Endothelial cell of umbilical vein (primary cell): ENCODE results near the gene YBX1. TPM values are rescaled to one million over a fixed set of nuclear protein-coding genes. Genes with fewer than 3 reads are reported as not detected.

Experiments used
- BruUV-seq: library from RNA; stranded (reverse); fragments of 400-500 nt; replicated peaks from 2 replicates; lab custom pipeline; 2021; lab: Mats Ljungman, UMichigan
- CTCF ChIA-PET: fragments of 300-600, 350-600 bp; sonication (Branson Sonifier 250); formaldehyde crosslinking; loops from one replicate; lab custom pipeline; 2021; ENCODE audit warnings: antibody characterized with exemption, inconsistent platforms; lab: Charles Lee
- POLR2A ChIA-PET: fragments of 300-600, 350-600 bp; sonication (Branson Sonifier 250); formaldehyde crosslinking; loops from one replicate; lab custom pipeline; 2021; ENCODE audit warnings: antibody characterized with exemption, inconsistent platforms; lab: Charles Lee
- DNase-seq: peaks from one replicate; pipeline ENCODE4 v3.0.0-alpha.2; 2011; ENCODE audit warnings: low read depth, low spot score
- FAIRE-seq: peaks from 2 replicates; lab custom pipeline; 2011; peaks lifted over from hg19 to GRCh38; lab: Jason Lieb, UNC
- H2AFZ ChIP-seq: 2 replicates; pipeline ENCODE4 v1.6.0; 2012; ENCODE audit warnings: low read depth, low read length, control low read depth, inconsistent platforms
- H3K27ac ChIP-seq: 2 replicates; pipeline ENCODE4 v1.5.1; 2011; ENCODE audit warnings: low read depth, mild to moderate bottlenecking, control low read depth, low read length, moderate library complexity; ENCODE audit not compliant: insufficient read depth
- H3K27me3 ChIP-seq, 2 experiments: 2 replicates each; pipeline versions ENCODE4 v1.6.0 to v1.6.1; 2011; ENCODE audit warnings: low read length in 2 of 2, mixed read lengths in 1 of 2; ENCODE audit not compliant: control insufficient read depth in 2 of 2, insufficient read depth in 2 of 2
- H3K36me3 ChIP-seq, 2 experiments: 2 replicates in 1 of 2; 3 replicates in 1 of 2; pipeline ENCODE4 v1.5.1; 2011; ENCODE audit warnings: low read length in 2 of 2, mild to moderate bottlenecking in 1 of 2, moderate library complexity in 1 of 2; ENCODE audit not compliant: control insufficient read depth in 2 of 2, insufficient read depth in 2 of 2; ENCODE audit errors: extremely low read depth in 1 of 2
- H3K4me1 ChIP-seq: 3 replicates; pipeline ENCODE4 v1.5.1; 2011; ENCODE audit warnings: mild to moderate bottlenecking, low read length; ENCODE audit not compliant: control insufficient read depth, insufficient read depth; ENCODE audit errors: extremely low read depth
- H3K4me2 ChIP-seq: 2 replicates; pipeline ENCODE4 v1.6.1; 2011; ENCODE audit warnings: low read length, control low read depth, mixed read lengths; ENCODE audit not compliant: insufficient read depth
- H3K4me3 ChIP-seq, 3 experiments: fragments of 200-600 bp in 1 of 3; sonication (generic), shearing (Covaris generic) in 1 of 3; replicated peaks in 1 of 3; 2 replicates each; pipeline ENCODE4 v1.5.1; 2011 to 2016; ENCODE audit warnings: control low read depth in 3 of 3, low read length in 3 of 3, mild to moderate bottlenecking in 2 of 3, inconsistent platforms in 1 of 3, low read depth in 1 of 3, moderate library complexity in 1 of 3; ENCODE audit not compliant: insufficient read depth in 1 of 3
- H3K79me2 ChIP-seq: 2 replicates; pipeline ENCODE4 v1.6.0; 2012; ENCODE audit warnings: low read length, inconsistent platforms; ENCODE audit not compliant: control insufficient read depth, insufficient read depth
- H3K9ac ChIP-seq: replicated peaks from 2 replicates; pipeline ENCODE3; 2011; ENCODE audit warnings: low read length, control low read depth; ENCODE audit not compliant: insufficient read depth; ENCODE audit errors: extremely low read depth
- H3K9me1 ChIP-seq: replicated peaks from 3 replicates; pipeline ENCODE4 v1.6.0; 2011; ENCODE audit warnings: mild to moderate bottlenecking, low read length; ENCODE audit not compliant: control insufficient read depth, insufficient read depth; ENCODE audit errors: extremely low read depth
- H3K9me3 ChIP-seq: replicated peaks from 2 replicates; pipeline ENCODE4 v1.5.1; 2012; ENCODE audit warnings: low read length, inconsistent platforms; ENCODE audit not compliant: control insufficient read depth, insufficient read depth
- H4K20me1 ChIP-seq: replicated peaks from 2 replicates; pipeline ENCODE3; 2011; ENCODE audit warnings: mild to moderate bottlenecking, low read length; ENCODE audit not compliant: control insufficient read depth, insufficient read depth; ENCODE audit errors: extremely low read depth
- EZH2 ChIP-seq: IDR thresholded peaks from 2 replicates; pipeline ENCODE4 v1.6.1; 2012; ENCODE audit warnings: borderline replicate concordance, low read depth, mild to moderate bottlenecking, moderate library complexity, low read length, inconsistent platforms; ENCODE audit not compliant: severe bottlenecking
- FOS ChIP-seq: IDR thresholded peaks from 2 replicates; pipeline ENCODE4 v1.6.1; 2011; ENCODE audit warnings: mild to moderate bottlenecking, low read length, moderate library complexity, borderline replicate concordance; ENCODE audit not compliant: insufficient read depth
- GATA2 ChIP-seq: IDR thresholded peaks from 2 replicates; pipeline ENCODE4 v1.7.0; 2011; ENCODE audit warnings: low read depth, mild to moderate bottlenecking, moderate library complexity, mixed read lengths, low read length; ENCODE audit not compliant: insufficient read length, insufficient read depth
- JUN ChIP-seq: IDR thresholded peaks from 2 replicates; pipeline ENCODE4 v1.6.1; 2011; ENCODE audit warnings: borderline replicate concordance, low read depth; ENCODE audit not compliant: insufficient read length, insufficient read depth
- MYC ChIP-seq: IDR thresholded peaks from one replicate; pipeline ENCODE4 v1.6.1; 2011; ENCODE audit warnings: mild to moderate bottlenecking, low read depth, low read length
- POLR2A ChIP-seq: IDR thresholded peaks from 2 replicates; pipeline ENCODE4 v1.6.1; 2012; ENCODE audit warnings: low read depth, mild to moderate bottlenecking, control low read depth, low read length
- POLR2AphosphoS5 ChIP-seq: IDR thresholded peaks from 2 replicates; pipeline ENCODE4 v1.6.1; 2012; ENCODE audit warnings: low read depth, mild to moderate bottlenecking, control low read depth, low read length, moderate library complexity; ENCODE audit not compliant: insufficient read depth
- dilution Hi-C: fragments of 300-500 bp; cut with MboI; formaldehyde crosslinking; loops from one replicate; pipeline ENCODE4 v1.15.0; 2019; ENCODE audit warnings: low sequenced_read_pairs; ENCODE audit not compliant: extremely low pct_ligation_motif_present
- intact Hi-C: fragments of 100-400 bp; cut with micrococcal nuclease; formaldehyde crosslinking; loops from one replicate; pipeline ENCODE4 v1.10.0; 2022
- polyA plus RNA-seq, 4 experiments: library from polyadenylated mRNA; depleted of rRNA in 3 of 4; stranded (reverse) in 3 of 4; unstranded in 1 of 4; fragments of >200 nt; gene quantifications; 2 replicates each; pipeline versions ENCODE4 v1.2.1 to v1.2.3, GENCODE V29; 2011 to 2012; ENCODE audit warnings: missing spikeins in 1 of 4
- total RNA-seq: library from RNA; stranded (reverse); gene quantifications from 2 replicates; pipeline ENCODE4 v1.2.3, GENCODE V29; 2021
- TF ChIP-seq, protein P1 (sequence below), 2 donors: IDR thresholded peaks; 1 replicate in 1 of 2; 2 replicates in 1 of 2; pipeline ENCODE4 v1.5.1; 2011; ENCODE audit warnings: low read length in 2 of 2, mild to moderate bottlenecking in 2 of 2, moderate library complexity in 2 of 2, control low read depth in 1 of 2, inconsistent platforms in 1 of 2, low read depth in 1 of 2; ENCODE audit not compliant: insufficient read depth in 1 of 2; ENCODE audit errors: extremely low read depth in 1 of 2
- TF ChIP-seq, protein P2 (sequence below): IDR thresholded peaks from 2 replicates; pipeline ENCODE4 v1.6.1; 2011; ENCODE audit not compliant: insufficient read depth, insufficient read length

The YBX1 gene
- total and polyA plus RNA-seq, 2 donors (not counting 3 experiments of a cell fraction or from before 2014, with no cell fraction given), result 430 to 783 TPM

DNA sequence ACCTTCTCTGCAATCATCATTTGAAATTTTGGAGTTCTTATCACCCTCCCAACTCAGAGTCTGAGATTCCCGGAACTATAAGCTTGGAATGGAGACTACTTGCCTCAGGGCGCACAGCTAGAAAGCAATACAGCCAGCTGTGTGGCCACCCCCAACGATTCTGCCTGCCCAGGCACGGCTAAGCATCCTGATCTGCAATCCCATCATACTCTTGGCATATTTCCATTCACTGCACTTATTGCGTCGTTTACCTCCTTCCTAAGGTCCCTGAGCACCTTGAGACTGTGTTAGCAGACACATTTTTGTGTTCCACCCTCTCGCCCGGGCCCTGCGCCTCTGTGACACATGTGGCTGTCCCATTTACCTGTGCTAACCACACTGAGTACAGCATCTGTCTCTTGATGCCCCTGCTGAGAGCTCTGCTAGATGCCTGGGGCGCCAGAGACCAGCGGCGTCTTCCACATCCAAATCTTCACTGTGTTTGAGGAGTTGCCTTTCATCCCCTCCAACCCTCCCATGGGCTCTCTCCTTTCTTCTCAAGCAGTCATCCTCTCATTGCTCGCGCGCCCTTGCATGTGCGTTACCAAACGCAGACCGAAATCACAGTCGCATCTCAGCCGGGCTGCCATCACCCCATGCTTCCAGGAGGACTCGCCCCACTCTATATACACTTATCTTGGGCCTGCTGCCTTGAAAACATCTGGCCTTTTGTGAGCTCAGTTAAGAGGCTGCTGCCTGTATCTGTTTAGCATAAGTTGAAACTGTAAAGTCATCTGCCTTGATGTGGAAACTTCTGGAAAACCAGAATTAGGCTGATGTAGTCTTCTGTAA is 61.3 kb downstream of the YBX1 start:
- Histone ChIP-seq H3K4me3 (no peak overlapping the region), H3K27me3 (no peaks in the 10 kb centered on the region), H2AFZ (no peak overlapping the region), H4K20me1 (no peaks in the 10 kb centered on the region), H3K9me1 (no peaks in the 10 kb centered on the region), H3K4me2 (no peak overlapping the region), H3K36me3 (peaks cover 0 to 23% of the 10 kb centered on the region in 2 experiments), H3K9me3 (no peaks in the 10 kb centered on the region), H3K79me2 (no peaks in the 10 kb centered on the region), H3K9ac (no peak overlapping the region), H3K4me1 (no peaks in the 10 kb centered on the region), H3K27ac (no peak overlapping the region)
- BruUV-seq, result no TSS peak
- intact Hi-C loops, result no loop called here
- TF ChIP-seq POLR2AphosphoS5 (no peak), MYC (no peak), GATA2 (no peak), POLR2A (no peak), EZH2 (no peak), JUN (no peak), FOS (no peak)
- TF ChIP-seq, protein P1, sequence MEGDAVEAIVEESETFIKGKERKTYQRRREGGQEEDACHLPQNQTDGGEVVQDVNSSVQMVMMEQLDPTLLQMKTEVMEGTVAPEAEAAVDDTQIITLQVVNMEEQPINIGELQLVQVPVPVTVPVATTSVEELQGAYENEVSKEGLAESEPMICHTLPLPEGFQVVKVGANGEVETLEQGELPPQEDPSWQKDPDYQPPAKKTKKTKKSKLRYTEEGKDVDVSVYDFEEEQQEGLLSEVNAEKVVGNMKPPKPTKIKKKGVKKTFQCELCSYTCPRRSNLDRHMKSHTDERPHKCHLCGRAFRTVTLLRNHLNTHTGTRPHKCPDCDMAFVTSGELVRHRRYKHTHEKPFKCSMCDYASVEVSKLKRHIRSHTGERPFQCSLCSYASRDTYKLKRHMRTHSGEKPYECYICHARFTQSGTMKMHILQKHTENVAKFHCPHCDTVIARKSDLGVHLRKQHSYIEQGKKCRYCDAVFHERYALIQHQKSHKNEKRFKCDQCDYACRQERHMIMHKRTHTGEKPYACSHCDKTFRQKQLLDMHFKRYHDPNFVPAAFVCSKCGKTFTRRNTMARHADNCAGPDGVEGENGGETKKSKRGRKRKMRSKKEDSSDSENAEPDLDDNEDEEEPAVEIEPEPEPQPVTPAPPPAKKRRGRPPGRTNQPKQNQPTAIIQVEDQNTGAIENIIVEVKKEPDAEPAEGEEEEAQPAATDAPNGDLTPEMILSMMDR (IDR thresholded peaks at IDR 0.05; ENCODE audit: extremely low read depth in 1 of 2, insufficient read depth in 1 of 2, low read depth in 1 of 2, low read length in 2 of 2), result no peak
- TF ChIP-seq, protein P2, sequence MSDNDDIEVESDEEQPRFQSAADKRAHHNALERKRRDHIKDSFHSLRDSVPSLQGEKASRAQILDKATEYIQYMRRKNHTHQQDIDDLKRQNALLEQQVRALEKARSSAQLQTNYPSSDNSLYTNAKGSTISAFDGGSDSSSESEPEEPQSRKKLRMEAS, result no peak
- FAIRE-seq, result no peak
- no peak for DNase-seq
- ChIA-PET CTCF (interaction anchor here (6.1 kb wide), 1 partner anchor 165 kb away, joined by 79 read pairs; no protein-coding TSS in a partner anchor), POLR2A (interaction anchor here (0.7 kb wide), 1 partner anchor 190 kb away, joined by 3 read pairs; no protein-coding TSS in a partner anchor)
- dilution Hi-C loops, result no loop called here
